ENCODE data around the gene H3-3A. TPM values are rescaled to one million over a fixed set of nuclear protein-coding genes. Genes with fewer than 3 reads are reported as not detected.
A peak's percentile ranks its signal among the peaks of the same experiment; 100 is the strongest.

H3-3A gene
- total RNA-seq, 1 experiment from 2014 or later, result 1,129 TPM

DNA sequence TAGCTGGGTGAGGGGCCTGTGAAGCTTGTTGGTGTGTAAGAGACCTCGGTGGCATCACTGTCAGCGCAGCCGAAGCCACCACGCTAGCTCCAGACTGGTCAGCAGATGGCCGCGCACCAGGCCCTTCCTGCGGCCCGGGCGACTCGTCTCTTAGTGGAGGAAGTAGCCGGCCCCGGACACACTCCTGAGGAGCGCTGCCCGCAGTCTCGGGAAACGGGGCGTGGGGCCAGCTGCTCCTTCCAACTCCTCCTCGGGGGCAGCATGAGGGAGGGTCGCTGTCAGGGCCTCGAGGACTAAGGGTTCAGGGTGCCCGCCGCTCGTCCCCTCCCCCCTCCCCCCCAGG is 20.4 kb downstream of the H3-3A start:
- no peak overlapping the region for H2BK15ac ChIP-seq (ENCODE audit: low read depth, low read length)
- no CpG with 5 or more reads among the region's 23 CpGs for WGBS (ENCODE audit: extremely low coverage, insufficient read length, low lambda C conversion rate)
- H4K91ac ChIP-seq (ENCODE audit: insufficient read length, low read depth, low read length), result no peak overlapping the region
- TF ChIP-seq, protein P1, sequence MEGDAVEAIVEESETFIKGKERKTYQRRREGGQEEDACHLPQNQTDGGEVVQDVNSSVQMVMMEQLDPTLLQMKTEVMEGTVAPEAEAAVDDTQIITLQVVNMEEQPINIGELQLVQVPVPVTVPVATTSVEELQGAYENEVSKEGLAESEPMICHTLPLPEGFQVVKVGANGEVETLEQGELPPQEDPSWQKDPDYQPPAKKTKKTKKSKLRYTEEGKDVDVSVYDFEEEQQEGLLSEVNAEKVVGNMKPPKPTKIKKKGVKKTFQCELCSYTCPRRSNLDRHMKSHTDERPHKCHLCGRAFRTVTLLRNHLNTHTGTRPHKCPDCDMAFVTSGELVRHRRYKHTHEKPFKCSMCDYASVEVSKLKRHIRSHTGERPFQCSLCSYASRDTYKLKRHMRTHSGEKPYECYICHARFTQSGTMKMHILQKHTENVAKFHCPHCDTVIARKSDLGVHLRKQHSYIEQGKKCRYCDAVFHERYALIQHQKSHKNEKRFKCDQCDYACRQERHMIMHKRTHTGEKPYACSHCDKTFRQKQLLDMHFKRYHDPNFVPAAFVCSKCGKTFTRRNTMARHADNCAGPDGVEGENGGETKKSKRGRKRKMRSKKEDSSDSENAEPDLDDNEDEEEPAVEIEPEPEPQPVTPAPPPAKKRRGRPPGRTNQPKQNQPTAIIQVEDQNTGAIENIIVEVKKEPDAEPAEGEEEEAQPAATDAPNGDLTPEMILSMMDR (conservative IDR thresholded peaks at IDR 0.05), result no peak
- H3K79me1 ChIP-seq (ENCODE audit: insufficient read depth, low read depth, low read length, poor library complexity, severe bottlenecking), result no peaks in the 10 kb centered on the region
- no peaks in the 10 kb centered on the region for H3K79me2 ChIP-seq (ENCODE audit: insufficient read depth, low read length)
- no peak overlapping the region for H3K56ac ChIP-seq (ENCODE audit: insufficient read length, low read depth, low read length)
- no peaks in the 10 kb centered on the region; the same call in 1 of the 2 replicates for H3K27me3 ChIP-seq (ENCODE audit: insufficient read depth, low read length)
- H3K27ac ChIP-seq (ENCODE audit: insufficient read length, low read depth, low read length), result no peak overlapping the region
- no peak overlapping the region for H2BK12ac ChIP-seq (ENCODE audit: insufficient read length, low read depth, low read length)
- no peak overlapping the region for H4K8ac ChIP-seq (replicated peaks; ENCODE audit: insufficient read length, low read depth, low read length)
- H4K5ac ChIP-seq (ENCODE audit: insufficient read length, low read depth, low read length), result no peak overlapping the region
- H3K27me3 Mint-ChIP-seq (ENCODE audit: low read depth), result peaks cover 55% of the 10 kb centered on the region
- no peak overlapping the region for H3K9ac ChIP-seq (ENCODE audit: extremely low read depth, insufficient read length, low read length)
- no peak overlapping the region for H3T11ph ChIP-seq (ENCODE audit: low read length)
- no peak overlapping the region for H2AFZ ChIP-seq (ENCODE audit: low read length)
- no peaks in the 10 kb centered on the region for H4K20me1 ChIP-seq (ENCODE audit: control insufficient read depth, insufficient read depth, insufficient read length)
- peaks cover 5 to 8% of the 10 kb centered on the region in 2 experiments for H3K4me1 Mint-ChIP-seq
- no peak overlapping the region for H3K23ac ChIP-seq (ENCODE audit: insufficient read length, low read depth, low read length)
- peak overlapping the region; percentile 77 to 89 for H3K4me3 Mint-ChIP-seq
- H2AK5ac ChIP-seq (ENCODE audit: insufficient read length, low read length), result no peak overlapping the region
- H3K9me3 Mint-ChIP-seq, result no peaks in the 10 kb centered on the region
- H3K9me3 ChIP-seq (ENCODE audit: control insufficient read depth, low read depth, low read length), result no peaks in the 10 kb centered on the region
- no peaks in the 10 kb centered on the region for H3K4me1 ChIP-seq (ENCODE audit: insufficient read depth, low read length)
- H3K14ac ChIP-seq (ENCODE audit: insufficient read depth, low read length), result no peak overlapping the region
- H3K36me3 Mint-ChIP-seq (ENCODE audit: insufficient read depth in 1 of 3, low read depth in 3 of 3), result no peaks in the 10 kb centered on the region
- peak; percentile 58 for DNase-seq
- peaks cover 8% of the 10 kb centered on the region for H3K23me2 ChIP-seq (ENCODE audit: insufficient read length, low read depth, low read length, poor library complexity, severe bottlenecking)
- H2BK5ac ChIP-seq (ENCODE audit: insufficient read length, low read length), result no peak overlapping the region
- no peak overlapping the region for H3K4ac ChIP-seq (ENCODE audit: low read depth, low read length)
- H2BK120ac ChIP-seq (ENCODE audit: low read depth, low read length, poor library complexity, severe bottlenecking), result no peak overlapping the region
- peak overlapping the region; percentile 67 for H3K4me2 ChIP-seq (ENCODE audit: insufficient read depth, insufficient read length, low read length)
- H3K18ac ChIP-seq (ENCODE audit: insufficient read length, low read depth, low read length), result no peak overlapping the region
- no peak overlapping the region for H2BK20ac ChIP-seq (ENCODE audit: low read depth, low read length, poor library complexity, severe bottlenecking)
- H3K27ac Mint-ChIP-seq, result no peak overlapping the region
